ENCODE data around the gene RFC3.

The RFC3 gene

GRCh38 chr13:33815011-33815550 lies 2.9 kb upstream of the RFC3 start:
- no peak for DNase-seq

- DNase-seq = no peak
Observed at GRCh38 chr13:33816912-33817311, 1.0 kb upstream of the RFC3 start.

- DNase-seq = no peak
Observed at GRCh38 chr13:33817513-33817900, 442 bp upstream of the RFC3 start.

- no peak for DNase-seq
Observed at GRCh38 chr13:33825083-33825482, 7.1 kb downstream of the RFC3 start.

GRCh38 chr13:33827139-33827538 lies 9.2 kb downstream of the RFC3 start:
- DNase-seq = no peak

- no peak for DNase-seq
Observed at GRCh38 chr13:33828431-33829129, 10.6 kb downstream of the RFC3 start.

GRCh38 chr13:33832872-33833271 lies 14.9 kb downstream of the RFC3 start:
- no peak for DNase-seq

GRCh38 chr13:33838647-33839046 lies 20.7 kb downstream of the RFC3 start:
- DNase-seq = no peak

- DNase-seq = no peak
Observed at GRCh38 chr13:33840402-33840801, 22.5 kb downstream of the RFC3 start.

- DNase-seq = no peak
Observed at GRCh38 chr13:33842207-33842606, 24.3 kb downstream of the RFC3 start.

GRCh38 chr13:33842986-33843385 lies 25.0 kb downstream of the RFC3 start:
- no peak for DNase-seq

- DNase-seq = no peak
Observed at GRCh38 chr13:33845572-33846302, 27.8 kb downstream of the RFC3 start.

- DNase-seq = no peak
Observed at GRCh38 chr13:33846303-33847062, 28.5 kb downstream of the RFC3 start.

- DNase-seq = no peak
Observed at GRCh38 chr13:33849211-33849610, 31.3 kb downstream of the RFC3 start.

- no peak for DNase-seq
Observed at GRCh38 chr13:33855371-33855895, 37.5 kb downstream of the RFC3 start.

- DNase-seq = no peak
Observed at GRCh38 chr13:33859691-33860303, 41.8 kb downstream of the RFC3 start.

GRCh38 chr13:33860526-33860925 lies 42.6 kb downstream of the RFC3 start:
- DNase-seq = no peak

- no peak for DNase-seq
Observed at GRCh38 chr13:33862016-33862415, 44.1 kb downstream of the RFC3 start.

- DNase-seq = no peak
Observed at GRCh38 chr13:33863188-33863789, 45.3 kb downstream of the RFC3 start.

- no peak for DNase-seq
Observed at GRCh38 chr13:33865945-33866344, 48.0 kb downstream of the RFC3 start.

GRCh38 chr13:33867472-33867871 lies 49.5 kb downstream of the RFC3 start:
- no peak for DNase-seq

- DNase-seq = no peak
Observed at GRCh38 chr13:33868343-33868994, 50.5 kb downstream of the RFC3 start.

Data from activated CD4-positive, CD25-positive, alpha-beta regulatory T cell treated with anti-CD3 and anti-CD28 coated beads, Interleukin-2, amount 50 U/mL, for 72 hours (primary cell).